Suprapubic skin (tissue), 4 donors: ENCODE results near the gene FOLR2.

Experiments used
- POLR2A ChIP-seq, 2 donors: fragments of 450-650 bp; IDR thresholded peaks; one replicate each; pipeline ENCODE4 v1.6.1; 2017; ENCODE audit warnings: antibody characterized with exemption in 2 of 2, mild to moderate bottlenecking in 2 of 2, moderate library complexity in 2 of 2
- POLR2AphosphoS5 ChIP-seq, 3 donors: sonication (generic); formaldehyde crosslinking; IDR thresholded peaks; one replicate each; pipeline ENCODE4 v1.6.1; 2017; ENCODE audit warnings: antibody characterized with exemption in 3 of 3

DNA sequence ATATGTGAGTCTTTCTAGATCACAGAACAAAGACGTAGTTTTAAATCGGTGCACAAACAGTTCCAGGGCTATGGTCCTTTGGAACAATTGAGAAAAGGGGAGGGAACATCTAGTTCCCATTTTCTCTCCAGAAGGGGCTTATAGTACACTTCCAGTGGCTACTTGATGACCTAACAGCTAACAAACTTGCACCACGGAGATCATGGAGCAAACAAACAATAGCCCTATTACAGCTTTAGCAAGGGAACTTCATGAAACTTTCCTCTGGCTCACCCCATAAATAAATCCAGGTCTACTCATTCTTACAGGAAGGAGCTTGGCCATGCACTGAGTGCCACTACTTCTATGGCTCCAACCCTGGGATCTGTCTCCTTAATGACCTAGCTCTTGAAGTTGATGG is 8.3 kb upstream of the FOLR2 start:
- TF ChIP-seq POLR2A (IDR thresholded peaks at IDR 0.05) (no peak), POLR2AphosphoS5 (IDR thresholded peaks at IDR 0.05) (no peak)
